Epithelial cell of proximal tubule (primary cell): ENCODE data around the gene CBFA2T3. TPM values are rescaled to one million over a fixed set of nuclear protein-coding genes. Genes with fewer than 3 reads are reported as not detected.

Experiments
- DNase-seq: peaks from one replicate; pipeline ENCODE4 v3.0.0-alpha.2; 2011; ENCODE audit warnings: low read depth
- H3K4me3 ChIP-seq: 2 replicates; pipeline ENCODE4 v1.5.1; 2011; ENCODE audit warnings: low read depth, mild to moderate bottlenecking, low read length
- total RNA-seq: library from RNA; depleted of rRNA; stranded (reverse); fragments of >200 nt; gene quantifications from 2 replicates; pipeline ENCODE4 v1.2.3, GENCODE V29; 2015
- TF ChIP-seq, protein P1 (sequence below): conservative IDR thresholded peaks from 2 replicates; pipeline ENCODE4 v1.5.1; 2012; ENCODE audit warnings: low read depth, mild to moderate bottlenecking, low read length

CBFA2T3 gene
- total RNA-seq, 1 donor from 2014 or later: 0.86 TPM

DNA sequence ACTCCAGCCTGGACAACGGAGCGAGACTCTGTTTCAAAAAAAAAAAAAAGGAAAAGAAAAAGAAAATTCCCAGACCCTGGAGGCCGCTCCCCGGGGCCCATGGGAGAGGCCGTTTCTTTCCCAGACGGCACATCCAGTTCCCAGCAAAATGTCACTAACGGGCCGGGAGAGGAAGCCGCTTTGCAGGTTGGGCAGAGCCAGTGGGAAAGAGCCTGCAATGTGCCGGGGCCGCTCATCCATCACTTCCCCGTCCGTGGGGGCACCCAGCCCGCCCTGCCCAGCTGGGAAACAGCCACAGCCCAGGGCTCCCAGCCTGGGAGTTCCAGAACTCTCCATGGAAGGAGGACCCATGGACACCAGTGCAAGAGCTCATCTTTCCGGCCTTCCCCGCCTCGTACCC lies 68.7 kb downstream of the CBFA2T3 start:
- TF ChIP-seq, protein P1, sequence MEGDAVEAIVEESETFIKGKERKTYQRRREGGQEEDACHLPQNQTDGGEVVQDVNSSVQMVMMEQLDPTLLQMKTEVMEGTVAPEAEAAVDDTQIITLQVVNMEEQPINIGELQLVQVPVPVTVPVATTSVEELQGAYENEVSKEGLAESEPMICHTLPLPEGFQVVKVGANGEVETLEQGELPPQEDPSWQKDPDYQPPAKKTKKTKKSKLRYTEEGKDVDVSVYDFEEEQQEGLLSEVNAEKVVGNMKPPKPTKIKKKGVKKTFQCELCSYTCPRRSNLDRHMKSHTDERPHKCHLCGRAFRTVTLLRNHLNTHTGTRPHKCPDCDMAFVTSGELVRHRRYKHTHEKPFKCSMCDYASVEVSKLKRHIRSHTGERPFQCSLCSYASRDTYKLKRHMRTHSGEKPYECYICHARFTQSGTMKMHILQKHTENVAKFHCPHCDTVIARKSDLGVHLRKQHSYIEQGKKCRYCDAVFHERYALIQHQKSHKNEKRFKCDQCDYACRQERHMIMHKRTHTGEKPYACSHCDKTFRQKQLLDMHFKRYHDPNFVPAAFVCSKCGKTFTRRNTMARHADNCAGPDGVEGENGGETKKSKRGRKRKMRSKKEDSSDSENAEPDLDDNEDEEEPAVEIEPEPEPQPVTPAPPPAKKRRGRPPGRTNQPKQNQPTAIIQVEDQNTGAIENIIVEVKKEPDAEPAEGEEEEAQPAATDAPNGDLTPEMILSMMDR: no peak
- no peak for DNase-seq
- no peak overlapping the region for H3K4me3 ChIP-seq

DNA sequence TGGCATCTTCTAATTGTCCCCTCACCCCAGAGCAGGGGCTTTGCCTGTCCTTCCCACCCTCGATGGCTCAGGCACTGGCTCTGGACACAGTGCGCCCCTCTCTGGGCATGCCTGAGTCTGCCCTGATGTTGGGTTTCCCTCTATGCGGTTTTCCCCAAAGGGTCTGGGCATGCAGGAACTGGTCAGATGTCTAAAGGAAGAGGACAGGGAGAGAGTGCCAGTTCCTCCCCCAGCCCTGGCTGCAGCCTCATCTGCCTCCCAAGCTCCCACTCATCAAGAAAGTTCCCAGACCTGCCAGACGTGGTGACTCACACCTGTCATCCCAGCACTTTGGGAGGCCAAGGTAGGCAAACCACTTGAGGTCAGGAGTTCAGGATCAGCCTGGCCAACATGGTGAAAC lies 69.2 kb downstream of the CBFA2T3 start:
- TF ChIP-seq, protein P1: no peak
- H3K4me3 ChIP-seq: no peak overlapping the region
- no peak for DNase-seq

DNA sequence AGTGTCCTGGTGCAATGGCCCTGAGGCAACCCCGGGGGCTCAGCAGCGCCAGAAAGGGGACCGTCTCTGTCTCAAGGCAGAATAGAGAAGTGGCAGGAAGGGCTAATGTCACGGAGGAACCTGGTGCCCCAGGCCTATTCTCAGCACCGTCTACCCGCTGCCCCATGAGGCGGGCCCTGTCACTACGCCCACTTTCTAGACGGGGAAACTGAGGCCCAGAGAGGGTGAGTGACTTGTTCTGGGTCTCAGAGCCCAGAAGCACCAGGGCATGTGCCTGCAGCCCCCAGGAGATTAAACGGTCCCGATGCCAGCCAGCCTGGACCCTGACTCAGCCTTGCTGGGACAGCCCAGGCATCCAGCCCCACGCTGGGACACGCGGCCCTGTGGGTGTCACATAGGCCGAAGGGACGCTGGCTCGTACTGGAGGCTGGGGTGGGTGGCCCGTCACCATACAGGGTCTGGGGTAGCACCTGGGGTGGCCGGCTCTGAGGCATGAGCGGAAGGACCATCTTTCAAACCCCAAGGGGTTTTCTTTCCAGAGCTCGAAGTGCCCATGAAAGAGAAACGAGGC lies 70.4 kb downstream of the CBFA2T3 start:
- TF ChIP-seq, protein P1: no peak
- H3K4me3 ChIP-seq: no peak overlapping the region

DNA sequence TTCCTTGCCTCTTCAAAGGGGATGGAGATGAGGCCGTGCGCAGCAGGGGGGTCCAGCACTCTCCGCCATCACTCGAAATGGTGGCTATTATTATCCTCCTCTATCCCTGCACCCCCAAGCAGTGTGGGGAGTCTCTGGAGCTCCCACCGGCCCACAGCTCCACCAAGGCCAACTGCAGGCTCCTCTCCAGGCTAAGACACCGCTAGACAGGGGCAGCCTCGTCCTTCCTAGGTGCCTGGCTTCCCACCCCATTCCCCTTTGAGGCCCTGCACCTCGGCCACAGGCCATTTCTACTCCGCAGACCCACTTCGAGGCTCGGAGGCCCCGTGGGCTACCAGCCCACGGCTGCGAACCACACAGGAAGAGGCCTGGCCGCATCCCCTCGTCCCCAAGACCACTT lies 71.0 kb downstream of the CBFA2T3 start:
- no peak for DNase-seq
- TF ChIP-seq, protein P1: no peak
- no peak overlapping the region for H3K4me3 ChIP-seq

More for the DNA sequence above, 70.4 kb downstream of the CBFA2T3 start:
- DNase-seq: no peak

DNA sequence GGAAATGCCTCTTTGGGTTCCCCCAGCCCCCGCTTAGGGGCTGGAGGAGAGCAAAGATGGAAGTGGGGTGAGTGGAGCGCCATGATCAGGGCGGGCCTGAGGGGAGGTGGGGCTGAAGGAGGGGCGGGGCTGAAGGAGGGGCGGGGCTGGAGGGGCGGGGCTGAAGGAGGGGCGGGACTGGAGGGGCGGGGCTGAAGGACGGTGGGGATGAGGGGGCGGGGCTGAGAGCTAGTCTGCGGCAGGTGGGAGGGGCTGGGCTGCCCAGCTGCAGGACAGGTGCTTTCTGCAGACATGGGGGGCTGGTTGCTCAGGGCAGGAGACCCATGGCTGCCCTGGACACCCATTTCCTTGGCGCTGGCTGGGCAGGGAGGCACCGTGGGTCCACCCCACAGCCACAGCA lies 71.4 kb downstream of the CBFA2T3 start:
- H3K4me3 ChIP-seq: no peak overlapping the region
- no peak for DNase-seq
- TF ChIP-seq, protein P1: no peak

DNA sequence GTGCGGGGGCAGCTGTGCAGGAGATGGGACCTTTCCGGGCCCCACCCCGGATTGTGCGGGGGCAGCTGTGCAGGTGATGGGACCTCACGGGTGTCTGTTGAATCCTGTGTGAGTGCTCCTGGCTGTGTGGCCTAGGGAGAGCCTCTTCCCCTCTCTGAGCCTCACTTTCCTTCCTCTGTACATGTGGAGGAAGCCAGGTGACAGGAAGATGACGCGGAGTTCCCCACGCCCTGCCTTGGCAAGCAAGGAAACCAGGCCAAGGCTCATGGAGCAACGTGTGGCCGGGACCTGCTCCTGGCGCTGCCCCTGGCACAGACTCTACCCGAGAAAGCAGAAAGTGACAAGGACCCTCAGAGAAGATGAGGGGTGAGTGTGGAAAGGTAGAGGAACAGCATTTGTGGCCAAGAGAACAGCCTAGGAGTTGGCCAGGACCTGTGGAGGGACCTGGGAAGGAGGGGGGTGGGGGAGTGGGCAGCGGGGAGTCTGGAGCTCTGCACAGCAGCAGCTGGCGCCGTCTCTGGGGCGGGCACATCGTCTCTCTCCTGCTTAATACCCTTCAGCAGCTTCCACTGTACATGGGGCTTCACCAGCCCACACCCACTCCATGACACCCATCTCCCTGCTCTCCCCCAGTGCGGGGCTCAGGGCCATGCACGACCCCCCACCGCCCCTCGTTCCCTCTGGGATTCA lies 72.2 kb downstream of the CBFA2T3 start:
- H3K4me3 ChIP-seq: no peak overlapping the region
- DNase-seq: no peak
- TF ChIP-seq, protein P1: no peak

DNA sequence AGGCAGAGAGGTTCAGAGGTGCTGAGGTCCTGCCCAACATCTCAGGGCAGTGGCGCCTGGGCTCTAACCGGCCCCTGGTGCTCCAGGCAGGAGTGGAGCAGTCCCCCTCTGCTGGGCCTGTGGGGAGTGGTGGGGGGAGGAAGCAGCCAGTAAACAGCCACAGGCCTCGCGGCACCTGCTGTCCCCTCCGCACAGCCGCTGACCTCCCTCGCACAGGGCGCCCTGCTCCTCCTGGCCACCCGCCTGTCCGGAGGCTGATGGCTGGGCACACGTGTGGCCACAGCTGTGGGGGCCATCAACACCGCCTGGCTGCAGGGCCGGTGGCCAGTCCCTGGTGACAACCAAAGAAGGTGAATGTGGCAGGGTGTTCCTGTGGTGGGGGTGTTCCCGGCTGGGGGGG lies 73.7 kb downstream of the CBFA2T3 start:
- DNase-seq: no peak
- H3K4me3 ChIP-seq: no peak overlapping the region
- TF ChIP-seq, protein P1: no peak
